Subcutaneous abdominal adipose tissue (tissue), 5 donors: Measurements from ENCODE around the gene LRWD1.
"Not testable (repeated sequence)": the region's sequence is repeated elsewhere in the genome, so short reads cannot be mapped to it uniquely, and the experiment has no call there.

ENCODE experiments used
- H3K27ac ChIP-seq: one replicate; pipeline ENCODE4 v1.7.0; 2013; ENCODE audit warnings: low read depth, mild to moderate bottlenecking, inconsistent platforms, low read length, moderate library complexity
- H3K27me3 ChIP-seq, 5 donors: one replicate each; pipeline ENCODE4 v1.7.0; 2013; ENCODE audit warnings: low read length in 5 of 5, inconsistent platforms in 1 of 5; ENCODE audit not compliant: control insufficient read depth in 5 of 5, insufficient read depth in 4 of 5
- H3K36me3 ChIP-seq, 5 donors: one replicate each; pipeline ENCODE4 v1.7.0; 2013; ENCODE audit warnings: low read length in 5 of 5; ENCODE audit not compliant: control insufficient read depth in 5 of 5, insufficient read depth in 5 of 5
- H3K4me1 ChIP-seq, 5 donors: one replicate each; pipeline ENCODE4 v1.7.0; 2013; ENCODE audit warnings: low read length in 5 of 5, mild to moderate bottlenecking in 3 of 5, moderate library complexity in 1 of 5; ENCODE audit not compliant: control insufficient read depth in 5 of 5, insufficient read depth in 5 of 5
- H3K4me3 ChIP-seq, 5 donors: one replicate each; pipeline ENCODE4 v1.7.0; 2013; ENCODE audit warnings: low read length in 5 of 5, low read depth in 1 of 5
- H3K9ac ChIP-seq, 5 donors: one replicate each; pipeline ENCODE4 v1.7.0; 2013; ENCODE audit warnings: low read length in 5 of 5, mild to moderate bottlenecking in 4 of 5, moderate library complexity in 3 of 5
- H3K9me3 ChIP-seq, 5 donors: one replicate each; pipeline ENCODE4 v1.7.0; 2013; ENCODE audit warnings: low read length in 5 of 5; ENCODE audit not compliant: control insufficient read depth in 5 of 5
- donor health status: healthy.
- donor health status: healthy.
- donor health status: healthy.
- donor health status: healthy.
- donor health status: healthy.

Gene LRWD1

DNA sequence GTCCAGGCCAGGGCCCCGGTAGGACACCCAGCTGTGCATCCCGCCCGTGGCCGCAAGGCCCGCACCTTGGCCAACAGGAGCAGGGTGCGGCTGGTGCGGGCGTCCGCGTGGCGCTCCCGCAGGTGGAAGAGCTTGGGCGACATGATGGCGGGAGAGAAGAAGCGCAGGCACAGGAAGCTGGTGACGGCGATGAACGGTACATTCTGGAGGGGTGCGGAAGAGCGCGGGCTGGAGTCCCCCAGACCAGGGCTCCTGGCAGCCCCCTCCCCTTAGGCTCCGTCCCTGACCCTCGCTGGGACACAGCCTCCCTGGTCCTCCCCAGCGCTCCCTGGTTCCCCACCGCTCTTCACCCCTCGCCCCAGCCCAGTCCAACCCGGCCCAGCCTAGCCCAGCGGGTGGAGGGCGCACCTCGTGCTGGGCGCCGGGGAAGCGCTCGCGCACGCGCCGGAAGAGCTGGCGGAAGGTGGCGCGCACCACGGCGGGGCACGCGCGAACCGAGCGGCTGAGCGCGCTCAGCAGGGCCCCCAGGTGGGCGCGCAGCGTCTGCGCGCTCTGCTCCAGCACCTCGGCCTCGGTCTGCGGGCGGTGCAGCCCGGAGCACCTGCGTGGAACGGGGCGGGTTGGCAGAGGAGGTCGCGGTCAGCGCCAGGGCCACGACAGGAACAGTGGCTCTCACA lies 29.8 kb downstream of the LRWD1 start:
- not testable (repeated sequence) for H3K4me1 ChIP-seq, H3K9me3 ChIP-seq, H3K27me3 ChIP-seq, H3K9ac ChIP-seq, H3K36me3 ChIP-seq, H3K4me3 ChIP-seq, H3K27ac ChIP-seq

- not testable (repeated sequence) for H3K4me3 ChIP-seq, H3K9ac ChIP-seq, H3K27ac ChIP-seq, H3K27me3 ChIP-seq, H3K9me3 ChIP-seq, H3K36me3 ChIP-seq, H3K4me1 ChIP-seq
Observed at GRCh38 chr7:102496861-102497260, 32.1 kb downstream of the LRWD1 start.

GRCh38 chr7:102497308-102497707 lies 32.5 kb downstream of the LRWD1 start:
- H3K9ac ChIP-seq, H3K4me3 ChIP-seq, H3K27me3 ChIP-seq, H3K4me1 ChIP-seq, H3K27ac ChIP-seq, H3K9me3 ChIP-seq, H3K36me3 ChIP-seq: not testable (repeated sequence)

DNA sequence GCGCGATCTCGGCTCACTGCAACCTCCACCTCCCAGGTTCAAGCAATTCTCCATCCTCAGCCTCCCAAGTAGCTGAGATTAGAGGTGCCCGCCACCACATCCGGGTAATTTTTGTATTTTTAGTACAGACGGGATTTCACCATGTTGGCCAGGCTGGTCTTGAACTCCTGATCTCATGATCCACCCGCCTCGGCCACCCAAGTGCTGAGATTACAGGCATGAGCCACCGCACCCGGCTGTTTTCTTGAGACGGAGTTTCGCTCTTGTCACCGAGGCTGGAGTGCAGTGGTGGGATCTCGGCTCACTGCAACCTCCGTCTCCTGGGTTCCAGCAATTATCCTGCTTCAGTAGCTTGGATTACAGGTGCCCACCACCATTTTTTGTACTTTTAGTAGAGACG lies 33.5 kb downstream of the LRWD1 start:
- H3K27me3 ChIP-seq, H3K36me3 ChIP-seq, H3K9ac ChIP-seq, H3K4me3 ChIP-seq, H3K27ac ChIP-seq, H3K9me3 ChIP-seq, H3K4me1 ChIP-seq: not testable (repeated sequence)

DNA sequence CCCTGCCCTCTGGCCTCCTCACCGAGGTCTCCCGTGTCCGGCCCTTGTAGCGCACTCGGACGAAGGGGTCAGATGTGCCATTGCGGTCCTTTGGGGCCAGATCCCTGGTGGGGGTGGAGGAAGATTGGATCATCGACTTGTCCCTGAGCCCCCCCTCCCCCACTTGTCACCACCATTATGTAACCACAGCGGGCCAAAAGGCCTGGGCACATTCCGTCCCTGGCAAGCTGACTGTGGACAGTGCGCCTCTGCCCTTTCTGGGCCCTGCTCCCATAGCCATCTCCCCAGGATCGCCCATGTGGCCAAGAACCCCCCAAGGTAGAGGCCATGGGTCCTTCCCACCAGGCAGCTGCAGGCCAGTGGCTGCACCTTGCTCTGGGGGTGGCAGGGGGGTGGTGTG lies 38.4 kb downstream of the LRWD1 start:
- not testable (repeated sequence) for H3K4me1 ChIP-seq, H3K27ac ChIP-seq, H3K4me3 ChIP-seq, H3K9ac ChIP-seq, H3K36me3 ChIP-seq, H3K9me3 ChIP-seq, H3K27me3 ChIP-seq

GRCh38 chr7:102505298-102506185 lies 40.8 kb downstream of the LRWD1 start:
- not testable (repeated sequence) for H3K27ac ChIP-seq, H3K4me3 ChIP-seq, H3K4me1 ChIP-seq, H3K9ac ChIP-seq, H3K36me3 ChIP-seq, H3K9me3 ChIP-seq, H3K27me3 ChIP-seq

DNA sequence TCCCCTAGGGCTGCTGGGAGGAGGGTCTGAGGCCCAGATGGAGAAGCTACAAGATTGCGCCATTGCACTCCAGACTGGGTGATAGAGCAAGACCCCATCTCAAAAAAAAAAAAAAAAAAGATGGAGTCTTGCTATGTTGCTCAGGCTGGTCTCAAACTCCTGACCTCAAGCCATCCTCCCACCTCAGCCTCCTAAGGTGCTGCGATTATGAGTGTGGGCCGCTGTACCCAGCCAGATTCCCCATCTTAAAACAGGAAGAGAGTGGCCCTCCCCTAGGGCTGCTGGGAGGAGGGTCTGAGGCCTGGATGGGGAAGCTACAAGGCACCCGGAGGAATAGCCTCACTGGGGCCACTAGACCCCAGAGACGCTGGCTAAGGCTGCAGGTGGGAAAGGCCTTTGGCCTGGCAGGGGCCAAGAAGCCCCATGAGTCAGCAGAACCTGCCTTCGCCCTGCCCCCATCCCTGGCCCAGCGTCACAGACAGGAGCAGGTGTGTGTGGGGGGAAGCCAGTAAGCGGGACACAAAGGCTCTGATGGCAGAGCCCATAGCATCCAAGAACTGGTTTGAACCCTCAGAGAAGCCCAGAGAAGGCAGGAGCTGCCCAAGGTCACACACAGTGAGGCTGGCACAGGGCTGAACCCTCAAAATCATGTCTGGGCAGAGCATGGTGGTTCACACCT lies 42.8 kb downstream of the LRWD1 start:
- H3K36me3 ChIP-seq, H3K9me3 ChIP-seq, H3K9ac ChIP-seq, H3K4me3 ChIP-seq, H3K27me3 ChIP-seq, H3K4me1 ChIP-seq, H3K27ac ChIP-seq: not testable (repeated sequence)

DNA sequence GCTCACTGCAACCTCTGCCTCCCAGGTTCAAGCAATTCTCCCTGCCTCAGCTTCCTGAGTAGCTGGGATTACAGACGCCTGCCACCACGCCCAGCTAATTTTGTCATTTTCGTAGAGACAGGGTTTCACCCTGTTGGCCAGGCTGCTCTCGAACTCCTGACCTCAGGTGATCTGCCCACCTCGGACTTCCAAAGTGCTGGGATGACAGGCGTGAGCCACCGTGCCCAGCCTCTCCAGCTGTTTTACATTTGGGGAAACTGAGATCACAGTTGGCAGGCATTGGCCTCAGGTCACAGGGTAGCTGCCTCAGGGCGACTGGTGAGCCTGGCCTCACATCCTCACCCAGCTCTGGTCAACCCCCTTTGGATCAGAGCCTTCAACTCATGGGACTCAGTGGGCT lies 45.8 kb downstream of the LRWD1 start:
- H3K27me3 ChIP-seq, H3K27ac ChIP-seq: not testable (repeated sequence)

GRCh38 chr7:102511860-102512522 lies 47.2 kb downstream of the LRWD1 start:
- H3K9ac ChIP-seq, H3K9me3 ChIP-seq, H3K4me1 ChIP-seq, H3K36me3 ChIP-seq, H3K4me3 ChIP-seq, H3K27me3 ChIP-seq, H3K27ac ChIP-seq: not testable (repeated sequence)

More for the DNA sequence above, 45.8 kb downstream of the LRWD1 start:
- not testable (repeated sequence) for H3K4me3 ChIP-seq, H3K9ac ChIP-seq, H3K9me3 ChIP-seq, H3K36me3 ChIP-seq, H3K4me1 ChIP-seq

- not testable (repeated sequence) for H3K36me3 ChIP-seq, H3K9ac ChIP-seq, H3K9me3 ChIP-seq, H3K4me1 ChIP-seq, H3K27ac ChIP-seq, H3K27me3 ChIP-seq, H3K4me3 ChIP-seq
Observed at GRCh38 chr7:102512642-102513221, 47.9 kb downstream of the LRWD1 start.
